SK-N-MC (cell line): ENCODE measurements around the gene ACACA.
"Not testable (repeated sequence)": the region's sequence is repeated elsewhere in the genome, so short reads cannot be mapped to it uniquely, and the experiment has no call there.

Experiments
- DNase-seq: peaks from one replicate; pipeline ENCODE4 v3.0.0-alpha.2; 2011; ENCODE audit warnings: low read depth, low spot score
- H3K27ac ChIP-seq: fragments of 200-600 bp; sonication (generic); 2 replicates; pipeline ENCODE4 v1.5.1; 2016; ENCODE audit warnings: mixed run types
- H3K36me3 ChIP-seq: fragments of 200-600 bp; sonication (generic); 2 replicates; pipeline ENCODE4 v1.6.1; 2017; ENCODE audit warnings: antibody characterized with exemption, low read length, mixed read lengths; ENCODE audit not compliant: insufficient read depth
- H3K4me3 ChIP-seq: fragments of 200-600 bp; sonication (generic); 2 replicates; pipeline ENCODE4 v1.5.1; 2016
- H3K9ac ChIP-seq: fragments of 200-600 bp; sonication (generic); 2 replicates; pipeline ENCODE4 v1.8.0; 2017; ENCODE audit warnings: mixed run types, mixed read lengths; ENCODE audit not compliant: insufficient read length
- H3K9me3 ChIP-seq: fragments of 200-600 bp; sonication (generic); 2 replicates; pipeline ENCODE4 v1.6.1; 2017; ENCODE audit warnings: low read depth, mild to moderate bottlenecking, antibody characterized with exemption, low read length, moderate library complexity, mixed read lengths
- EZH2 ChIP-seq: fragments of 200-600 bp; sonication (generic); IDR thresholded peaks from one replicate; pipeline ENCODE4 v1.6.1; 2017; ENCODE audit warnings: antibody characterized with exemption
- FOXP2 ChIP-seq: optimal IDR thresholded peaks from 2 replicates; pipeline ENCODE3; 2011; ENCODE audit warnings: mild to moderate bottlenecking, moderate library complexity; ENCODE audit not compliant: insufficient read depth; ENCODE audit errors: extremely low read length, control extremely low read depth
- POLR2AphosphoS5 ChIP-seq: IDR thresholded peaks from 2 replicates; pipeline ENCODE4 v1.6.1; 2012; ENCODE audit warnings: mild to moderate bottlenecking, low read depth, low read length, borderline replicate concordance

The ACACA gene

DNA sequence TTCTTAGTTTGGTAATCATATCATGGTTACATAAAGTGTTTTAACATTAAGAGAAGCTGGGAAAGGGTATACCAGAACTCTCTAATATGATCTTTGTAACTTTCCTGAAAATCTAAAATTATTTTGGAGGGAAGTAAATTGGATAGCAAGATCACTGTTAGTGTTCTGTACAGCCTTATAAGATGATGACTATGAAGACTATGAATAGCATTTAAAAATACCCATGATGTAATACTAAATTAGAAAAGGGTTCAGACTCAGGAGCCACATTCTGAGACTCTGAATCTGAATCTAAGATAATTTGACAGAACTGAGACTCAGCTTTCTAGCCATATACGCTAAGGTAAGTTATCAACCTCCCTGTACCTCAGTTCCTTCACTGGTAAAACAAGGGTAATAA, 238.9 kb downstream of the ACACA start:
- H3K27ac ChIP-seq = no peak overlapping the region
- TF ChIP-seq EZH2 = no peak
- TF ChIP-seq POLR2AphosphoS5 = no peak
- no peak for TF ChIP-seq FOXP2
- no peaks in the 10 kb centered on the region for H3K9me3 ChIP-seq
- H3K36me3 ChIP-seq = no peaks in the 10 kb centered on the region
- no peak overlapping the region for H3K4me3 ChIP-seq
- DNase-seq = no peak
- no peak overlapping the region for H3K9ac ChIP-seq

DNA sequence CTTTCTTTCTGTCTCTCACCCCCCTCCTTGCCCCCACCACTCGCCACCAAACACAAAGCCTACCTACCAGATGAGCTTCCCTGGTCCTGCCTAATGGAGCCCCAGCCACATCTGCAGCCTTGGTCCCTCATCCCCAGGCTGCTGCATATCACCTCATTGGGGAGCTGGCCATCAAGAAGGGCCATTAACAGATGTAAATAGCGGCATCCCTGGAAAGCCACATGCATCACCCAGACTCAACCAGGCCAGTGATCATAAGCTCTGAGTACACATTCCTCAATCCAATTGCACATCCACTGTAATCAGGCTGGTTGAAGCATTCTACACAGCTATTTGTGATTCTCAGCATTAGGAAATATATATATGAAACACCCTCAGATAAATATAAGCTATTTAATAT, 242.6 kb downstream of the ACACA start:
- Histone ChIP-seq H3K9ac (no peak overlapping the region), H3K9me3 (no peaks in the 10 kb centered on the region), H3K27ac (no peak overlapping the region), H3K36me3 (peaks cover 15% of the 10 kb centered on the region), H3K4me3 (no peak overlapping the region)
- no peak for DNase-seq
- no peak for TF ChIP-seq EZH2
- TF ChIP-seq FOXP2 = no peak
- no peak for TF ChIP-seq POLR2AphosphoS5

DNA sequence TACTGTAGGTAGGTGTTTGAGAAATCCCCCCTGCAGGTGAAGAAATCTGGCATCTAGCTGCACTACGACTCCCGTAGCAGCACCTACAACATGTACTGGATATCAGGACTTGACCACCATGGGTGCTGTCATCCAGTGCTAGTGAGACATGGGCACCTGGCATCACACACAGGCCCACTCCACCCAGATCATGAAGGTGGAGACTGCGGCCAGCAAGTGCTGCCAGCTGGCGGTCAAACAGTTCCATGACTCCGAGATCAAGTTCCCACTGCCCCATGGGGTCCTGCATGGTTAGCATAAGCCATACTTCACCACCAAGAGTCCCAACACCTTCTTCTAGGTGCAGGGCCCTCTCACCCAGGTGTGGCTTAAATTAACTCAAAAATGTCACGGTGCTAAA, 243.8 kb downstream of the ACACA start:
- H3K9me3 ChIP-seq = no peaks in the 10 kb centered on the region
- no peak overlapping the region for H3K9ac ChIP-seq
- no peak overlapping the region for H3K27ac ChIP-seq
- no peak for DNase-seq
- no peak overlapping the region for H3K4me3 ChIP-seq
- H3K36me3 ChIP-seq = peaks cover 21% of the 10 kb centered on the region
- TF ChIP-seq EZH2 (no peak), POLR2AphosphoS5 (no peak), FOXP2 (no peak)

DNA sequence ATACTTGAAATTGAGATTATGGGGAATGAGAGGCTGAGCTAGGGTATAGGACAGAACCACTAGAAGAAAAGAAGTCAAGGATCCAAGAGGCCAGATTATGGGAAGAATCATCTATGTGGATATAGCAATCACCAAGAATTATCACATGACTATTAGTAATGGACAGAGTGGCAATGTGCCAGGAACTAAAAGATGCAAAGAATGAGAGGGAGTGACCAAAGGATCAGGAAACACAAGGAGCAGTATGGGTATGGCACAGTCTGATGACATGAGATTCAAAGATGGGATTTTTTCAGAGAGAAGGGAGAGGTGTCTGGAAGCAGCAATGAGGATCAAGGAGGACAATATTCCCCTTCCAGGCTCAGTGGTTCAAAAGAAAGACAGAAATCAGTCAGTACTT, 245.7 kb downstream of the ACACA start:
- H3K9me3 ChIP-seq = no peaks in the 10 kb centered on the region
- no peak for DNase-seq
- H3K4me3 ChIP-seq = no peak overlapping the region
- no peak overlapping the region for H3K27ac ChIP-seq
- peaks cover 23% of the 10 kb centered on the region for H3K36me3 ChIP-seq
- H3K9ac ChIP-seq = no peak overlapping the region
- TF ChIP-seq POLR2AphosphoS5 (no peak), EZH2 (no peak), FOXP2 (no peak)

DNA sequence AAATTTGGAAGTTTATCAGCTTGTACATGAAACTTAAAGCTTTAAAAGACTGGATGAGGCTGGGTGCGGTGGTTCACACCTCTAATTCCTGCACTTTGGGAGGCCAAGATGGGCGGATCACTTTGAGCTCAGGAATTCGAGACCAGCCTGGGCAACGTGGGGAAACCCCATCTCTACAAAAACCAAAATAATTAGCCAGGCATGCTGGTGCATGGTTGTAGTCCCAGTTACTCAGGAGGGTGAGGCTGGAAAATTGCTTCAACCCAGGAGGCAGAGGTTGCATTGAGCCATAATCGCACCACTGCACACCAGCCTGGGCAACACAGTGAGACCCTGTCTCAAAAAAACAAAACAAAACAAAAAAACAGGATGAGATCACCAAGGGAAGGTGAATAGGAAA, 248.3 kb downstream of the ACACA start:
- no peak for DNase-seq
- Histone ChIP-seq H3K36me3 (peaks cover 26% of the 10 kb centered on the region), H3K27ac (no peak overlapping the region), H3K9me3 (no peaks in the 10 kb centered on the region), H3K9ac (no peak overlapping the region), H3K4me3 (no peak overlapping the region)
- no peak for TF ChIP-seq FOXP2
- TF ChIP-seq EZH2 = no peak
- TF ChIP-seq POLR2AphosphoS5 = no peak

DNA sequence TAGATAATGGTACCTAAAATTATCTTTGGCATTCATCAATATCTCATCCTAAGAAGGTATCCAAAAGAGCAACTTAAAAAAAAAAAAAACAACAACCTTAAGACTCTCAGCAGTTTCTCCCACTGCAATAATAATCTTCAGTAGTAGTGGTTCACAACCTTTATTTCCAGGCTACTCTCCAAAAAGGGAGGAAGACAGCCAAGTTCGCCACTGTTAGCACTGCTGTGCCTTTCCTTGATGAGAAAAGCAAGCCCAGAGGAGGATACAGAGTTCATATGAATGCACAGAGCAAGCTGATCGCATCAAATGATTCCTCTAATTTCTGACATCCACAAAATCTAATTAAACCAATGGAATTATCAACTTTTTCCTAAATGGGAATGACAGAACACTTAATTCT, 258.5 kb downstream of the ACACA start:
- TF ChIP-seq FOXP2 = no peak
- TF ChIP-seq EZH2 = no peak
- TF ChIP-seq POLR2AphosphoS5 = no peak
- H3K27ac ChIP-seq = no peak overlapping the region
- H3K9me3 ChIP-seq = no peaks in the 10 kb centered on the region
- H3K36me3 ChIP-seq = peaks cover 6% of the 10 kb centered on the region; the same call in 1 of the 2 replicates
- no peak overlapping the region for H3K9ac ChIP-seq
- H3K4me3 ChIP-seq = no peak overlapping the region
- no peak for DNase-seq

DNA sequence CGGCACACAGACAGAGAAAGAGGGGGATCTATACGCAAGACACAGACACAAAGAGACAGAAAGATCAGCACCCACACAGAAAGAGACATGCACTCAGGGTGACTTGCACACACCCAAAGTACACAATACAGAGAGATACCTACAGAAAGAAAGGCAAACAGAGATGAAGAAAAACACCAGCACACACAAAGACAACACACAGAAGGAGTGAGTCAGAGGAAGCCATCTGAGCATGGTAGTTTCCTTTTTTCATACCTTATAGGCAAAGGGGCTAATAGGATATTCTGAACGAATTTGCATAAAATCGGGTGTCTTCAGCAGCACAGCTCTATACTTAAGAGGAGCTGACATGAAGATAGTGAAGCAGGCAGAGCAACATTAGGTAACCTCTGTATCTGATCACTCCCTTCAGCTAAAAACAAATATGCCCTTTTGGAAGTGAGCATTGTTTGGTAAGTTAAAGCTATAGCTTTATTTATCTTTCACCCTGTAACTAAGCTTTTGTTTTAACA, 259.3 kb downstream of the ACACA start:
- Histone ChIP-seq H3K4me3 (no peak overlapping the region), H3K9ac (no peak overlapping the region), H3K36me3 (peaks cover 2% of the 10 kb centered on the region; the same call in 1 of the 2 replicates), H3K9me3 (no peaks in the 10 kb centered on the region), H3K27ac (no peak overlapping the region)
- TF ChIP-seq POLR2AphosphoS5 = no peak
- no peak for TF ChIP-seq EZH2
- no peak for TF ChIP-seq FOXP2
- DNase-seq = no peak

DNA sequence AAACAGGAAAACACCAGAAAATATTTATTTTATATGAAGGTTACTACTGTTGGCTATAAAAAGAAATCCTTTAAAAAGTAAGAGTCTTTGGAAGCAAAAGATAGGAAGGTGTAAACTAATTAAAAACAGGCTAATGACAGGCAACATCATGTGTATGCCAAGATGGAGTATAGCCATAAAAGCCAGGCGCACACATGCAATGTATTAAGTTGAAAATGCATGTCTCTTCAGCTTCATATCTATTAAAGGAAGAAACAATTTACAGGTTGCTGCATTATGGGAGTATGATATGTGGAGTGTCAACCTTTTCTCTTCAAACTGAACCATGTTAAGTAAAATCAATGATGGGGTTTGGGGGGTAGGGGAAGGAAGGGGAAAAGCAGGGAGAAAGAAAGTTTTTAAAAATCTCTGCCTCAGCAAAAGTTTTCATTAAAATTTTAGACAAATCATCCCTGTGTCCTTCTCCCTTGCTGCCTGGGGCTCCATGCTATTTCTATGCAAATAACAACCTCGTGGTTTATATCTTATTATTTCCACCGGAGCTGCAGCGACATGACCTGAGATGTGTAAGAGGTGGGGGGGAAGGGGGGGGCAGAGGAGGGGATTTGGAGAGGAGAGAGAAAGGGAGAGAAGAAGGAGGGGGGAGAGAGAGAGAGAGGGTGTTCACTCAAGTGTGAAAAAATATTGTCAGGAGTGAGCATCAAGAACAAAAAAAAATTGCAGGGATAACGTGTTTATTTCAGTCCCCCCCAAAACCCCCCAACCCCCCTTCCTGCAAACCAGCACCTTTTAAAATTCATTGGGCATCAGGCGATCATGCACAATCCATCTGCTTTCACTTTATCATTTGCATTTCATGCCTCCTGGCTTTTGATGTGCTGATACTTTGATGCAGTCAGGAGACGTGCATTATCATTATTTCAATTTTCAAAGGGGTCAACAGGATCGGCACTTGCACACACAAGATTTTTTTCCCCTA, 260.3 kb downstream of the ACACA start:
- H3K27ac ChIP-seq = no peak overlapping the region; the same call in 1 of the 2 replicates
- DNase-seq = no peak
- H3K4me3 ChIP-seq = no peak overlapping the region; the same call in 1 of the 2 replicates
- no peak overlapping the region for H3K9ac ChIP-seq
- TF ChIP-seq FOXP2 (no peak), POLR2AphosphoS5 (no peak), EZH2 (no peak)
- H3K9me3 ChIP-seq = no peaks in the 10 kb centered on the region
- H3K36me3 ChIP-seq = no peaks in the 10 kb centered on the region

DNA sequence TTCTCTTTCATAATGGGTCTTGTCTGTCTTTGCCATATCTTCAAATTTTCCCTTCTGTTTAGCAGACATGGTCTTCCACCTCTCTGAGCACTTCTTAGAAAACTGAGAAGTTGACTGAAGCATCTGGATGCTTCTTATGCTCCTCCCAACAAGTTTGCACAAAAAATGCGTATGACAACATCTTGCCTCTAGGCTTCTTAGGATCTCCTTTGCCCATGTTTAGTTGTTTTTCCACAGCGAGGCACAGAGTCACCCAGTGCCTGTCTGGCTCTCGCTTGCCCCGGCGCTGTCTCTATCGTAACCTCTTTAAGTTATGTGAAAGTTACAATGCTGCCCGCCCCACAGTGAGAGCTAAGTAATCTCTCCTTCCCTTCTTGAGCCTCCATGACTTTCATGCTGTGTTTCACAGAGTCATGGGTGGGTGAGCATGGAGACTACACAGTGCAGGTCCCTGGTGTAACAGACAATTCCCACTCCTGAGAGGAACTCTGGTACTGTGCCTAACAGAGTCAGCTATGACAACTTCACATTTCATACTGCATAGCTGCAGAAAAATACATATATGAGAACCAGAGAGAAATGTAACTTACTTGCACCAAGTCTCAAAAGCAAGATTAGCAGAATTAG, 262.4 kb downstream of the ACACA start:
- no peak for TF ChIP-seq POLR2AphosphoS5
- TF ChIP-seq EZH2 = no peak
- no peak for TF ChIP-seq FOXP2
- no peak for DNase-seq
- Histone ChIP-seq H3K27ac (no peak overlapping the region), H3K9ac (no peak overlapping the region), H3K4me3 (no peak overlapping the region), H3K36me3 (no peaks in the 10 kb centered on the region), H3K9me3 (no peaks in the 10 kb centered on the region)

DNA sequence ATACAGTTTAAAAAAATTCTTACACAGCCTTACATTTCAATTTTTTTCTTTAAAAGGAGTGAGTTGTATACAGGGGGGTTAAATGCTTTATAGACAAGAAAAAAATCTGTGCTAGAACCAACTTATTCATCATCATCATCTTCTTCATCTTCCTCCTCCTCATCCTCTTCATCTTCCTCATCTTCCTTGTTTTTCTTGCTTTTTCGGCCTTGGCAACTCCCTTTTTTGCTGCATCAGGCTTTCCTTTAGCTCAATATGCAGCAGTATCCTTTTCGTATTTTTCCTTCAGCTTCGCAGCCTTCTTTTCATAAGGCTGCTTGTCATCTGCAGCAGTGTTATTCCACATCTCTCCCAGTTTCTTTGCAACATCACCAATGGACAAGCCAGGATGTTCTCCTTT, 263.1 kb downstream of the ACACA start:
- not testable (repeated sequence) for DNase-seq, H3K4me3 ChIP-seq, H3K9ac ChIP-seq, H3K9me3 ChIP-seq, H3K27ac ChIP-seq, H3K36me3 ChIP-seq
